HepG2 (cell line): ENCODE measurements around the gene PISD. TPM values are rescaled to one million over a fixed set of nuclear protein-coding genes. Genes with fewer than 3 reads are reported as not detected.

ENCODE experiments used
- BHLHE40 ChIP-seq: IDR thresholded peaks from 2 replicates; pipeline ENCODE4 v1.6.1; 2011; ENCODE audit warnings: low read length, improper control_type of control experiment
- BRD4 ChIP-seq: sonication (generic); formaldehyde crosslinking; IDR thresholded peaks from 2 replicates; pipeline ENCODE4 v1.4.0; 2020; ENCODE audit warnings: missing genetic modification reagents
- HDAC1 ChIP-seq: sonication (generic); formaldehyde crosslinking; IDR thresholded peaks from 2 replicates; pipeline ENCODE4 v1.5.1; 2020; ENCODE audit warnings: mild to moderate bottlenecking, missing genetic modification reagents
- KDM5A ChIP-seq: fragments of 200-600 bp; sonication (generic); IDR thresholded peaks from 2 replicates; pipeline ENCODE4 v1.7.0; 2018; ENCODE audit warnings: antibody characterized with exemption, mild to moderate bottlenecking, low read length, borderline replicate concordance
- KMT2B ChIP-seq: IDR thresholded peaks from 2 replicates; pipeline ENCODE4 v1.6.1; 2016; ENCODE audit warnings: missing genetic modification reagents, missing compliant biosample characterization
- SNRNP70 ChIP-seq: fragments of 200-400 bp; formaldehyde crosslinking; IDR thresholded peaks from 2 replicates; pipeline ENCODE4 v1.6.1; 2017; ENCODE audit warnings: mild to moderate bottlenecking, low read depth, low read length, moderate library complexity
- SP140L ChIP-seq: sonication (generic); formaldehyde crosslinking; IDR thresholded peaks from 2 replicates; pipeline ENCODE4 v1.4.0; 2020; ENCODE audit warnings: missing genetic modification reagents, borderline replicate concordance
- SPEN ChIP-seq: sonication (generic); formaldehyde crosslinking; IDR thresholded peaks from 2 replicates; pipeline ENCODE4 v1.5.1; 2020; ENCODE audit warnings: low read depth, mild to moderate bottlenecking, missing genetic modification reagents
- ZKSCAN1 ChIP-seq: fragments of 150-350 bp; IDR thresholded peaks from 2 replicates; pipeline ENCODE4 v1.6.1; 2014; ENCODE audit warnings: low read length
- ZNF326 ChIP-seq: sonication (generic); formaldehyde crosslinking; IDR thresholded peaks from 2 replicates; pipeline ENCODE4 v1.4.0; 2020; ENCODE audit warnings: missing genetic modification reagents, borderline replicate concordance
- ZNF660 ChIP-seq: sonication (generic); formaldehyde crosslinking; IDR thresholded peaks from 2 replicates; pipeline ENCODE4 v1.5.1; 2020; ENCODE audit warnings: mild to moderate bottlenecking, low read depth, missing genetic modification reagents, borderline replicate concordance
- ZNF713 ChIP-seq: sonication (generic); formaldehyde crosslinking; IDR thresholded peaks from 2 replicates; pipeline ENCODE4 v1.4.0; 2020; ENCODE audit warnings: mild to moderate bottlenecking, missing genetic modification reagents
- ZNF761 ChIP-seq: sonication (generic); formaldehyde crosslinking; conservative IDR thresholded peaks from 2 replicates; pipeline ENCODE4 v1.4.0; 2020; ENCODE audit warnings: mild to moderate bottlenecking, missing genetic modification reagents
- ZNF781 ChIP-seq: sonication (generic); formaldehyde crosslinking; IDR thresholded peaks from 2 replicates; pipeline ENCODE4 v1.5.1; 2020; ENCODE audit warnings: borderline replicate concordance, mild to moderate bottlenecking, missing genetic modification reagents; ENCODE audit errors: not compliant biosample characterization
- polyA plus RNA-seq, 8 experiments: library from polyadenylated mRNA; depleted of rRNA in 3 of 8; stranded (reverse) in 7 of 8; unstranded in 1 of 8; fragments of >200 nt; fragmentation: Illumina TruSeq in 4 of 8; extraction: Trizol in 4 of 8; gene quantifications; 2 replicates each; pipeline versions ENCODE4 v1.2.1 to v1.2.3, GENCODE V29; 2011 to 2016; ENCODE audit warnings: low read depth in 4 of 8, missing spikeins in 1 of 8, mixed read lengths in 1 of 8; ENCODE audit not compliant: insufficient read depth in 1 of 8
- total RNA-seq, 5 experiments: library from RNA; depleted of rRNA; stranded (reverse); fragments of >200 nt; fragmentation: Illumina TruSeq; extraction: Trizol; gene quantifications; 2 replicates each; pipeline ENCODE4 v1.2.3, GENCODE V29; 2016; ENCODE audit warnings: low read depth in 1 of 5
- TF ChIP-seq, protein P1 (sequence below): sonication (generic); formaldehyde crosslinking; IDR thresholded peaks from 2 replicates; pipeline ENCODE4 v1.4.0; 2020; ENCODE audit warnings: missing genetic modification reagents
- TF ChIP-seq, protein P2 (sequence below): sonication (generic); formaldehyde crosslinking; IDR thresholded peaks from 2 replicates; pipeline ENCODE4 v1.8.0; 2022; ENCODE audit warnings: missing genetic modification reagents, low read depth, mild to moderate bottlenecking, borderline replicate concordance
- TF ChIP-seq, protein P3 (sequence below): IDR thresholded peaks from 2 replicates; pipeline ENCODE4 v1.6.1; 2016; ENCODE audit warnings: missing compliant biosample characterization, missing genetic modification reagents, borderline replicate concordance
- TF ChIP-seq, protein P4 (sequence below): sonication (generic); formaldehyde crosslinking; IDR thresholded peaks from 2 replicates; pipeline ENCODE4 v1.5.1; 2020; ENCODE audit warnings: mild to moderate bottlenecking, missing genetic modification reagents
- TF ChIP-seq, protein P5 (sequence below): sonication (generic); formaldehyde crosslinking; IDR thresholded peaks from 2 replicates; pipeline ENCODE4 v1.5.0; 2020; ENCODE audit warnings: mild to moderate bottlenecking, missing genetic modification reagents, moderate library complexity

PISD gene
- total and polyA plus RNA-seq, 2 of the 13 experiments (the other 11 are each of a cell fraction or from before 2014, with no cell fraction given), result 30.1 to 47.7 TPM

DNA sequence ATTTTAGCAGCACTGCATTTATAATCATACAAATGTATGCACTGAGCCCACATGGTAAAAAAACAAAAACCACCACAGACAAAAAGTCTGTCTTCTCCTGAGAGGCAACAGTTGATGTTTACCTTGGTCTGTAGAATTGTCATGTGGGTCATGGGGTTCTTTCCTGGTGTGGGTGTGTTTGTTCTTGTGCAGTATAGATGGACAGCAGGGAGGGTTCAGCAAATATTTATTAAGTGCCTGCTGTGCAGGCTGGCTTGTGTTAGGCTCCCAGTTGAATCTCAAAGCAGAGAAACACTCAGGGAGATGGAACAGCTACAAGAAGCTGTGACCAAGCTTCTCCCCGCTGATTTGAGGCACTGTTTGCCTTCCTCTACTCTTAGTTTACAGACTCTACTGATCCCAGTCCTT, 82.2 kb downstream of the PISD start (continued):
- TF ChIP-seq, protein P1, sequence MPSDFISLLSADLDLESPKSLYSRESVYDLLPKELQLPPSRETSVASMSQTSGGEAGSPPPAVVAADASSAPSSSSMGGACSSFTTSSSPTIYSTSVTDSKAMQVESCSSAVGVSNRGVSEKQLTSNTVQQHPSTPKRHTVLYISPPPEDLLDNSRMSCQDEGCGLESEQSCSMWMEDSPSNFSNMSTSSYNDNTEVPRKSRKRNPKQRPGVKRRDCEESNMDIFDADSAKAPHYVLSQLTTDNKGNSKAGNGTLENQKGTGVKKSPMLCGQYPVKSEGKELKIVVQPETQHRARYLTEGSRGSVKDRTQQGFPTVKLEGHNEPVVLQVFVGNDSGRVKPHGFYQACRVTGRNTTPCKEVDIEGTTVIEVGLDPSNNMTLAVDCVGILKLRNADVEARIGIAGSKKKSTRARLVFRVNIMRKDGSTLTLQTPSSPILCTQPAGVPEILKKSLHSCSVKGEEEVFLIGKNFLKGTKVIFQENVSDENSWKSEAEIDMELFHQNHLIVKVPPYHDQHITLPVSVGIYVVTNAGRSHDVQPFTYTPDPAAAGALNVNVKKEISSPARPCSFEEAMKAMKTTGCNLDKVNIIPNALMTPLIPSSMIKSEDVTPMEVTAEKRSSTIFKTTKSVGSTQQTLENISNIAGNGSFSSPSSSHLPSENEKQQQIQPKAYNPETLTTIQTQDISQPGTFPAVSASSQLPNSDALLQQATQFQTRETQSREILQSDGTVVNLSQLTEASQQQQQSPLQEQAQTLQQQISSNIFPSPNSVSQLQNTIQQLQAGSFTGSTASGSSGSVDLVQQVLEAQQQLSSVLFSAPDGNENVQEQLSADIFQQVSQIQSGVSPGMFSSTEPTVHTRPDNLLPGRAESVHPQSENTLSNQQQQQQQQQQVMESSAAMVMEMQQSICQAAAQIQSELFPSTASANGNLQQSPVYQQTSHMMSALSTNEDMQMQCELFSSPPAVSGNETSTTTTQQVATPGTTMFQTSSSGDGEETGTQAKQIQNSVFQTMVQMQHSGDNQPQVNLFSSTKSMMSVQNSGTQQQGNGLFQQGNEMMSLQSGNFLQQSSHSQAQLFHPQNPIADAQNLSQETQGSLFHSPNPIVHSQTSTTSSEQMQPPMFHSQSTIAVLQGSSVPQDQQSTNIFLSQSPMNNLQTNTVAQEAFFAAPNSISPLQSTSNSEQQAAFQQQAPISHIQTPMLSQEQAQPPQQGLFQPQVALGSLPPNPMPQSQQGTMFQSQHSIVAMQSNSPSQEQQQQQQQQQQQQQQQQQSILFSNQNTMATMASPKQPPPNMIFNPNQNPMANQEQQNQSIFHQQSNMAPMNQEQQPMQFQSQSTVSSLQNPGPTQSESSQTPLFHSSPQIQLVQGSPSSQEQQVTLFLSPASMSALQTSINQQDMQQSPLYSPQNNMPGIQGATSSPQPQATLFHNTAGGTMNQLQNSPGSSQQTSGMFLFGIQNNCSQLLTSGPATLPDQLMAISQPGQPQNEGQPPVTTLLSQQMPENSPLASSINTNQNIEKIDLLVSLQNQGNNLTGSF, result no peak
- TF ChIP-seq, protein P2, sequence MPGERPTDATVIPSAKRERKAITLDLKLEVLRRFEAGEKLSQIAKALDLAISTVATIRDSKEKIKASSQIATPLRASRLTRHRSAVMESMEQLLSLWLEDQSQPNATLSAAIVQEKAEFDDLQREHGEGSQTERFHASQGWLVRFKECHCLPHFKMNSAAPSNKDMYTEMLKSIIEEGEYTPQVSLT (CRISPR knock-in tag), result no peak
- peak; percentile 95 for TF ChIP-seq HDAC1
- no peak for TF ChIP-seq KDM5A
- TF ChIP-seq ZNF761 (CRISPR knock-in tag), result 0 out of 2 replicates have a peak, but pooled peaks have one; percentile 59
- TF ChIP-seq, protein P3, sequence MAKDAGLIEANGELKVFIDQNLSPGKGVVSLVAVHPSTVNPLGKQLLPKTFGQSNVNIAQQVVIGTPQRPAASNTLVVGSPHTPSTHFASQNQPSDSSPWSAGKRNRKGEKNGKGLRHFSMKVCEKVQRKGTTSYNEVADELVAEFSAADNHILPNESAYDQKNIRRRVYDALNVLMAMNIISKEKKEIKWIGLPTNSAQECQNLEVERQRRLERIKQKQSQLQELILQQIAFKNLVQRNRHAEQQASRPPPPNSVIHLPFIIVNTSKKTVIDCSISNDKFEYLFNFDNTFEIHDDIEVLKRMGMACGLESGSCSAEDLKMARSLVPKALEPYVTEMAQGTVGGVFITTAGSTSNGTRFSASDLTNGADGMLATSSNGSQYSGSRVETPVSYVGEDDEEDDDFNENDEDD, result peak; percentile 46; the same call in 1 of the 2 replicates
- TF ChIP-seq, protein P4, sequence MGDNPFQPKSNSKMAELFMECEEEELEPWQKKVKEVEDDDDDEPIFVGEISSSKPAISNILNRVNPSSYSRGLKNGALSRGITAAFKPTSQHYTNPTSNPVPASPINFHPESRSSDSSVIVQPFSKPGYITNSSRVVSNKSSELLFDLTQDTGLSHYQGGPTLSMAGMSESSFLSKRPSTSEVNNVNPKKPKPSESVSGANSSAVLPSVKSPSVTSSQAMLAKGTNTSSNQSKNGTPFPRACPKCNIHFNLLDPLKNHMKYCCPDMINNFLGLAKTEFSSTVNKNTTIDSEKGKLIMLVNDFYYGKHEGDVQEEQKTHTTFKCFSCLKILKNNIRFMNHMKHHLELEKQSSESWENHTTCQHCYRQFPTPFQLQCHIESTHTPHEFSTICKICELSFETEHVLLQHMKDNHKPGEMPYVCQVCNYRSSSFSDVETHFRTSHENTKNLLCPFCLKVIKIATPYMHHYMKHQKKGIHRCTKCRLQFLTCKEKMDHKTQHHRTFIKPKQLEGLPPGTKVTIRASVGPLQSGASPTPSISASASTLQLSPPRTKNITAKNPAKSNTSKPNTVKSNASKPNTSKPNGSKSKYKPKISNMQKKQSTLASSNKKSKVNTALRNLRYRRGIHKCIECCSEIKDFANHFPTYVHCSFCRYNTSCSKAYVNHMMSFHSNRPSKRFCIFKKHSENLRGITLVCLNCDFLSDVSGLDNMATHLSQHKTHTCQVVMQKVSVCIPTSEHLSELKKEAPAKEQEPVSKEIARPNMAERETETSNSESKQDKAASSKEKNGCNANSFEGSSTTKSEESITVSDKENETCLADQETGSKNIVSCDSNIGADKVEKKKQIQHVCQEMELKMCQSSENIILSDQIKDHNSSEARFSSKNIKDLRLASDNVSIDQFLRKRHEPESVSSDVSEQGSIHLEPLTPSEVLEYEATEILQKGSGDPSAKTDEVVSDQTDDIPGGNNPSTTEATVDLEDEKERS (CRISPR knock-in tag), result 0 out of 2 replicates have a peak, but pooled peaks have one; percentile 25
- TF ChIP-seq, protein P5, sequence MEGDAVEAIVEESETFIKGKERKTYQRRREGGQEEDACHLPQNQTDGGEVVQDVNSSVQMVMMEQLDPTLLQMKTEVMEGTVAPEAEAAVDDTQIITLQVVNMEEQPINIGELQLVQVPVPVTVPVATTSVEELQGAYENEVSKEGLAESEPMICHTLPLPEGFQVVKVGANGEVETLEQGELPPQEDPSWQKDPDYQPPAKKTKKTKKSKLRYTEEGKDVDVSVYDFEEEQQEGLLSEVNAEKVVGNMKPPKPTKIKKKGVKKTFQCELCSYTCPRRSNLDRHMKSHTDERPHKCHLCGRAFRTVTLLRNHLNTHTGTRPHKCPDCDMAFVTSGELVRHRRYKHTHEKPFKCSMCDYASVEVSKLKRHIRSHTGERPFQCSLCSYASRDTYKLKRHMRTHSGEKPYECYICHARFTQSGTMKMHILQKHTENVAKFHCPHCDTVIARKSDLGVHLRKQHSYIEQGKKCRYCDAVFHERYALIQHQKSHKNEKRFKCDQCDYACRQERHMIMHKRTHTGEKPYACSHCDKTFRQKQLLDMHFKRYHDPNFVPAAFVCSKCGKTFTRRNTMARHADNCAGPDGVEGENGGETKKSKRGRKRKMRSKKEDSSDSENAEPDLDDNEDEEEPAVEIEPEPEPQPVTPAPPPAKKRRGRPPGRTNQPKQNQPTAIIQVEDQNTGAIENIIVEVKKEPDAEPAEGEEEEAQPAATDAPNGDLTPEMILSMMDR, result no peak
- 0 out of 2 replicates have a peak, but pooled peaks have one; percentile 80 for TF ChIP-seq SP140L
- TF ChIP-seq SPEN (CRISPR knock-in tag), result no peak
- no peak for TF ChIP-seq ZNF326
- TF ChIP-seq BRD4, result no peak
- no peak; the same call in 1 of the 2 replicates for TF ChIP-seq KMT2B (CRISPR knock-in tag)
- TF ChIP-seq ZNF781 (CRISPR knock-in tag), result no peak
- no peak for TF ChIP-seq BHLHE40
- TF ChIP-seq ZNF713 (CRISPR knock-in tag), result no peak
- no peak for TF ChIP-seq ZNF660
- TF ChIP-seq SNRNP70, result no peak
- no peak for TF ChIP-seq ZKSCAN1
